ENCODE data around the gene SCAPER. TPM values are rescaled to one million over a fixed set of nuclear protein-coding genes. Genes with fewer than 3 reads are reported as not detected.

The SCAPER gene
- total RNA-seq, 3 donors from 2014 or later = 19.5 to 49.8 (median 28.5) TPM

DNA sequence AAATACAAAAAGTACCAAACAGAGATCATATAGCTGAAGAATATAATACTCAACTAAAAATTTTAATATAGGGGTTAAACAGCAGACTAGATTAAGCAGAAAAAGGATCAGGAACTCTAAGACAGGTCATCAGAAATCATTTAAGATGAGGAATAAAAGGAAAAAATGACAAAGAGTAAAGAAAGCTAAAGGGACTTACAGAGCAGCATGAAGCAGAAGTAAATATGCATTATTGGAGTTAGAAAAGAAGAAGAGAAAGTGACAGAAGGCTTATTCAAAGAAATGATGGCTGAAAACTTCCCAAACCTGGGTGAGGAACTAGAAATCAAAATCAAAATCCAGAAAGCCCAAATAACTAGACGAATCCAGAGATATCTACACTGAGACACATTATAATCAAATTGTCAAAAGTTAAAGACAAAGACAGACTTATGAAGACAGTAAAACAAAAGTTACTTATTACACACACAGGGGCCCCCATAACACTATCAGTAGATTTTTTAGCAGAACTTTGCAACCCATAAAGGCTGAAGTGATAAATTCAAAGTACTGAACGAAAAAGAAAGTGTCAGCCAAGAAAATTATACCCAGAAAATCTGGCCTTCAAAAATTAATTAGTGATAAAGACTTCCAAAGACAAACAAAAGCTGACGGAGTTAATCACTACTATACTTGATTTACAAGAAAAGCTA, 95.6 kb downstream of the SCAPER start:
- intact Hi-C loops (cut with DNase I; ENCODE audit: low total_unique reads) = no loop called here
- no peak overlapping the region for H3K27ac ChIP-seq
- H3K36me3 ChIP-seq = no peaks in the 10 kb centered on the region
- no peaks in the 10 kb centered on the region for H3K27me3 ChIP-seq
- TF ChIP-seq, protein P1, sequence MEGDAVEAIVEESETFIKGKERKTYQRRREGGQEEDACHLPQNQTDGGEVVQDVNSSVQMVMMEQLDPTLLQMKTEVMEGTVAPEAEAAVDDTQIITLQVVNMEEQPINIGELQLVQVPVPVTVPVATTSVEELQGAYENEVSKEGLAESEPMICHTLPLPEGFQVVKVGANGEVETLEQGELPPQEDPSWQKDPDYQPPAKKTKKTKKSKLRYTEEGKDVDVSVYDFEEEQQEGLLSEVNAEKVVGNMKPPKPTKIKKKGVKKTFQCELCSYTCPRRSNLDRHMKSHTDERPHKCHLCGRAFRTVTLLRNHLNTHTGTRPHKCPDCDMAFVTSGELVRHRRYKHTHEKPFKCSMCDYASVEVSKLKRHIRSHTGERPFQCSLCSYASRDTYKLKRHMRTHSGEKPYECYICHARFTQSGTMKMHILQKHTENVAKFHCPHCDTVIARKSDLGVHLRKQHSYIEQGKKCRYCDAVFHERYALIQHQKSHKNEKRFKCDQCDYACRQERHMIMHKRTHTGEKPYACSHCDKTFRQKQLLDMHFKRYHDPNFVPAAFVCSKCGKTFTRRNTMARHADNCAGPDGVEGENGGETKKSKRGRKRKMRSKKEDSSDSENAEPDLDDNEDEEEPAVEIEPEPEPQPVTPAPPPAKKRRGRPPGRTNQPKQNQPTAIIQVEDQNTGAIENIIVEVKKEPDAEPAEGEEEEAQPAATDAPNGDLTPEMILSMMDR (IDR thresholded peaks at IDR 0.05) = no peak
- TF ChIP-seq POLR2A (IDR thresholded peaks at IDR 0.05) (no peak), POLR2AphosphoS5 (IDR thresholded peaks at IDR 0.05) (no peak)
- no peaks in the 10 kb centered on the region for H3K9me3 ChIP-seq
- H3K4me1 ChIP-seq = no peaks in the 10 kb centered on the region
- no peak for DNase-seq (ENCODE audit: low spot score in 2 of 2)
- no peak overlapping the region for H3K4me3 ChIP-seq

GRCh38 chr15:76803049-76803571, 102.0 kb downstream of the SCAPER start:
- TF ChIP-seq POLR2AphosphoS5 (IDR thresholded peaks at IDR 0.05) = no peak
- TF ChIP-seq POLR2A (IDR thresholded peaks at IDR 0.05) = no peak
- TF ChIP-seq, protein P1 (IDR thresholded peaks at IDR 0.05) = no peak
- no peak for DNase-seq (ENCODE audit: low spot score in 2 of 2)
- Histone ChIP-seq H3K4me1 (no peaks in the 10 kb centered on the region), H3K9me3 (no peaks in the 10 kb centered on the region), H3K36me3 (peaks cover 5% of the 10 kb centered on the region), H3K27ac (no peak overlapping the region), H3K4me3 (no peak overlapping the region), H3K27me3 (no peaks in the 10 kb centered on the region)
- intact Hi-C loops (cut with DNase I; ENCODE audit: low total_unique reads) = no loop called here

- no peak overlapping the region for H3K4me3 ChIP-seq
- no peaks in the 10 kb centered on the region for H3K27me3 ChIP-seq
- intact Hi-C loops (cut with DNase I; ENCODE audit: low total_unique reads) = no loop called here
- DNase-seq (ENCODE audit: low spot score in 2 of 2) = no peak
- H3K27ac ChIP-seq = no peak overlapping the region
- TF ChIP-seq POLR2AphosphoS5 (IDR thresholded peaks at IDR 0.05) (no peak), POLR2A (IDR thresholded peaks at IDR 0.05) (no peak)
- TF ChIP-seq, protein P1 (IDR thresholded peaks at IDR 0.05) = no peak
- H3K4me1 ChIP-seq = no peaks in the 10 kb centered on the region
- peaks cover 5% of the 10 kb centered on the region for H3K36me3 ChIP-seq
- no peaks in the 10 kb centered on the region for H3K9me3 ChIP-seq
Observed at GRCh38 chr15:76802411-76802810, 102.7 kb downstream of the SCAPER start.

DNA sequence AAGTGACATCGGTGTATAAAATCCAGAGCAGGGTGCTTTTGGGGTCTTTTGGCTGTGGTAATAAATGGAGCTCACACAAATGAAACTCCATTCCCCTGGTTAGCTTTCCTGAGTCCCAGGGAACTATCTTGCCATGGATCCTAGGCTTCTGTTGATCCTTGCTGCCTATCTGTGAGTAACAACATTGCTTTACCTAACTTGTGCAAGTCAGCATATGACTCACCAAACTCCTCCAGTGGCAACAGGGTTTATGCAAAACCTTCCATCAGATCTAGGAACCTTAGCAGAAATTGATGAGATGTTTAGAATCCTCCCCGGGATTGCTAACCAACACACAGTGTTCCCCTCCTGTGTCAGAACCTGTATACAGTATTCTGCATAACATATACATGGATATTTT, 105.4 kb downstream of the SCAPER start:
- DNase-seq (ENCODE audit: low spot score in 2 of 2) = no peak
- intact Hi-C loops (cut with DNase I; ENCODE audit: low total_unique reads) = no loop called here
- Histone ChIP-seq H3K9me3 (no peaks in the 10 kb centered on the region), H3K4me1 (no peaks in the 10 kb centered on the region), H3K27me3 (no peaks in the 10 kb centered on the region), H3K27ac (no peak overlapping the region), H3K36me3 (peaks cover 5% of the 10 kb centered on the region), H3K4me3 (no peak overlapping the region)
- TF ChIP-seq POLR2AphosphoS5 (IDR thresholded peaks at IDR 0.05) = no peak
- TF ChIP-seq POLR2A (IDR thresholded peaks at IDR 0.05) = no peak
- TF ChIP-seq, protein P1 (IDR thresholded peaks at IDR 0.05) = no peak

DNA sequence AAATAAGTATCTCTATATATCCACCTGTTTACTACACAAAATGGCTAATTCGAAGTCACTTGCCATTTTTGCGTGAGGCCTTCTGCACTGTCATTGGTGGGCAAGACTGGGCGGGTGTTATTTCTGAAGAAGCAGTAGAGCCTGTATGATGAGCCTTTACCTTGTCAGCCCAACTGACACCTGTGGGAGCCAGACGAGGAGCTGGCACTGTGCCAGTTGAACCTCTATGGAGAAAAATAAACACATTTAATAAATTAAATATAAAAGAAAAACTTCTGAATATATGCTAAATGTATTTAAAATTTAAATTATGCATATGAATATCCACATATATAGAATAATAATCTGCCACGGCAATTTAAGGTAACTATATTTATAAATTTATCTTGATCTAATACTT, 109.9 kb downstream of the SCAPER start:
- no peaks in the 10 kb centered on the region for H3K27me3 ChIP-seq
- no peak for TF ChIP-seq POLR2AphosphoS5 (IDR thresholded peaks at IDR 0.05)
- TF ChIP-seq, protein P1 (IDR thresholded peaks at IDR 0.05) = no peak
- TF ChIP-seq POLR2A (IDR thresholded peaks at IDR 0.05) = no peak
- intact Hi-C loops (cut with DNase I; ENCODE audit: low total_unique reads) = no loop called here
- peaks cover 0 to 3% of the 10 kb centered on the region in 2 donors for H3K9me3 ChIP-seq
- H3K36me3 ChIP-seq = peaks cover 15% of the 10 kb centered on the region
- H3K4me1 ChIP-seq = no peaks in the 10 kb centered on the region
- DNase-seq (ENCODE audit: low spot score in 2 of 2) = no peak
- H3K27ac ChIP-seq = no peak overlapping the region
- no peak overlapping the region for H3K4me3 ChIP-seq

All from breast epithelium (tissue), 4 donors.